Mesothelial cell of epicardium (in vitro differentiated cells): ENCODE results near the gene BATF3. TPM values are rescaled to one million over a fixed set of nuclear protein-coding genes. Genes with fewer than 3 reads are reported as not detected.

Experiments
- DNase-seq, 2 experiments: peaks; one replicate each; pipeline ENCODE4 v3.0.0; 2021; ENCODE audit warnings: low spot score in 2 of 2; ENCODE audit not compliant: unreplicated experiment in 2 of 2
- H3K27ac Mint-ChIP-seq: 2 replicates; pipeline ENCODE4 v1.8.0; 2021; ENCODE audit warnings: mixed read lengths
- H3K27me3 Mint-ChIP-seq: 2 replicates; pipeline ENCODE4 v1.8.0; 2021; ENCODE audit warnings: low read depth, mixed read lengths
- H3K36me3 Mint-ChIP-seq: 2 replicates; pipeline ENCODE4 v1.8.0; 2021; ENCODE audit warnings: mixed read lengths
- H3K4me1 Mint-ChIP-seq: 2 replicates; pipeline ENCODE4 v1.8.0; 2021; ENCODE audit warnings: mixed read lengths
- H3K4me3 Mint-ChIP-seq: 2 replicates; pipeline ENCODE4 v1.8.0; 2021; ENCODE audit warnings: mild to moderate bottlenecking, moderate library complexity, mixed read lengths
- H3K9me3 Mint-ChIP-seq: 2 replicates; pipeline ENCODE4 v1.8.0; 2021; ENCODE audit warnings: mixed read lengths
- total RNA-seq: library from RNA; stranded (reverse); gene quantifications from 3 replicates; pipeline ENCODE4 v1.2.1, GENCODE V29; 2021
- TF ChIP-seq, protein P1 (sequence below): fragments of 200-600 bp; sonication (generic); IDR thresholded peaks from one replicate; pipeline ENCODE4 v1.5.0; 2021; ENCODE audit warnings: antibody characterized with exemption; ENCODE audit not compliant: unreplicated experiment

The BATF3 gene
- total RNA-seq, 1 donor from 2014 or later, result 1.0 TPM

DNA sequence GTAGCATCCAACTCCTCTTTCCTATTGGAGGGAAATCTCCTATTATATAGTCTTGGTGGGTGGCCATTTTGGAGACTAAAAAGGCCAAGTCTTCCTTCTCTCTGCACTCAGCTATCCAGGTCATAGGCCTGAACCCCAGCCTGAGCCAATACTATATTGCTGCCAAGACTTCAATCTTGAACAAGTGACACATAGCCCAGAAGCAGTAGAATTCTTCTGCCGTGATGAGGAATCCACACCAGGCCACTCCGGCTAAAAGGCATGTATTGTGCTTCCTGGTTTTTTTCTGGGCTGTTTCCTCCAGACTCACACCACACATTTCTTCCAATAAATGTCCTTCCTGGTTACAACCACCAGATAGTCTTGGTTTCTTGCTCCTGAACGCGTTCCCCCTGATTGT lies 48.1 kb downstream of the BATF3 start:
- H3K27me3 Mint-ChIP-seq, result peaks cover 2% of the 10 kb centered on the region
- H3K4me1 Mint-ChIP-seq, result peaks cover 8% of the 10 kb centered on the region
- no peaks in the 10 kb centered on the region for H3K9me3 Mint-ChIP-seq
- DNase-seq, result no peak
- H3K36me3 Mint-ChIP-seq, result no peaks in the 10 kb centered on the region
- TF ChIP-seq, protein P1, sequence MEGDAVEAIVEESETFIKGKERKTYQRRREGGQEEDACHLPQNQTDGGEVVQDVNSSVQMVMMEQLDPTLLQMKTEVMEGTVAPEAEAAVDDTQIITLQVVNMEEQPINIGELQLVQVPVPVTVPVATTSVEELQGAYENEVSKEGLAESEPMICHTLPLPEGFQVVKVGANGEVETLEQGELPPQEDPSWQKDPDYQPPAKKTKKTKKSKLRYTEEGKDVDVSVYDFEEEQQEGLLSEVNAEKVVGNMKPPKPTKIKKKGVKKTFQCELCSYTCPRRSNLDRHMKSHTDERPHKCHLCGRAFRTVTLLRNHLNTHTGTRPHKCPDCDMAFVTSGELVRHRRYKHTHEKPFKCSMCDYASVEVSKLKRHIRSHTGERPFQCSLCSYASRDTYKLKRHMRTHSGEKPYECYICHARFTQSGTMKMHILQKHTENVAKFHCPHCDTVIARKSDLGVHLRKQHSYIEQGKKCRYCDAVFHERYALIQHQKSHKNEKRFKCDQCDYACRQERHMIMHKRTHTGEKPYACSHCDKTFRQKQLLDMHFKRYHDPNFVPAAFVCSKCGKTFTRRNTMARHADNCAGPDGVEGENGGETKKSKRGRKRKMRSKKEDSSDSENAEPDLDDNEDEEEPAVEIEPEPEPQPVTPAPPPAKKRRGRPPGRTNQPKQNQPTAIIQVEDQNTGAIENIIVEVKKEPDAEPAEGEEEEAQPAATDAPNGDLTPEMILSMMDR, result no peak
- H3K27ac Mint-ChIP-seq, result no peak overlapping the region
- no peak overlapping the region for H3K4me3 Mint-ChIP-seq

GRCh38 chr1:212650228-212650627 lies 49.4 kb downstream of the BATF3 start:
- H3K4me1 Mint-ChIP-seq, result peaks cover 8% of the 10 kb centered on the region
- no peak for DNase-seq
- no peak overlapping the region for H3K4me3 Mint-ChIP-seq
- H3K27me3 Mint-ChIP-seq, result peaks cover 2% of the 10 kb centered on the region
- no peaks in the 10 kb centered on the region for H3K9me3 Mint-ChIP-seq
- H3K36me3 Mint-ChIP-seq, result no peaks in the 10 kb centered on the region
- no peak overlapping the region for H3K27ac Mint-ChIP-seq
- TF ChIP-seq, protein P1, result no peak

GRCh38 chr1:212649020-212649419 lies 50.6 kb downstream of the BATF3 start:
- H3K4me3 Mint-ChIP-seq, result no peak overlapping the region
- H3K27ac Mint-ChIP-seq, result no peak overlapping the region
- no peaks in the 10 kb centered on the region for H3K9me3 Mint-ChIP-seq
- peaks cover 8% of the 10 kb centered on the region for H3K4me1 Mint-ChIP-seq
- no peaks in the 10 kb centered on the region for H3K27me3 Mint-ChIP-seq
- H3K36me3 Mint-ChIP-seq, result no peaks in the 10 kb centered on the region
- DNase-seq, result no peak
- TF ChIP-seq, protein P1, result no peak

DNA sequence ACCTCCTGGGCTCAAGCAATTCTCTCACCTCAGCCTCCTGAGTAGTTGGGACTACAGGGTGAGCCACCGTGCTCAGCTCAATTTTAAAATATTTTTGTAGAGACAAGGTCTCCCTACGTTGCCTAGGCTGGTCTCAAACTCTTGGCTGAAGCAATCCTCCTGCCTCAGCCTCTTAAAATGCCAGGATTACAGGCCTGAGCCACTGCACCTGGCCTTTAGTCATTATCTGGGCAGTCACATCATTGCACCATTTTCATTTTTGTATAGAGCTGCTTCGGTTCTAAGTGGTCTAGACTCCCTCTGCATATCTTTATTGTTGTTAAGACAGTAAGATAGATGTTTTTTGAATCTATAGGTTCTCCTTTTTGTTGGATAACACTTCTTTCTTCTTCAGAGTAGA lies 51.2 kb downstream of the BATF3 start:
- TF ChIP-seq, protein P1, result no peak
- Mint-ChIP-seq H3K27ac (no peak overlapping the region), H3K27me3 (no peaks in the 10 kb centered on the region), H3K9me3 (no peaks in the 10 kb centered on the region), H3K4me3 (no peak overlapping the region), H3K4me1 (peaks cover 8% of the 10 kb centered on the region), H3K36me3 (no peaks in the 10 kb centered on the region)
- DNase-seq, result no peak

- Mint-ChIP-seq H3K27ac (no peak overlapping the region), H3K36me3 (no peaks in the 10 kb centered on the region), H3K4me1 (peaks cover 8% of the 10 kb centered on the region), H3K4me3 (no peak overlapping the region), H3K27me3 (no peaks in the 10 kb centered on the region), H3K9me3 (no peaks in the 10 kb centered on the region)
- DNase-seq, result no peak
- TF ChIP-seq, protein P1, result no peak
Measured at GRCh38 chr1:212647004-212647403, 52.6 kb downstream of the BATF3 start.

GRCh38 chr1:212646588-212646987 lies 53.1 kb downstream of the BATF3 start:
- H3K4me3 Mint-ChIP-seq, result no peak overlapping the region
- no peak overlapping the region for H3K27ac Mint-ChIP-seq
- H3K9me3 Mint-ChIP-seq, result no peaks in the 10 kb centered on the region
- no peaks in the 10 kb centered on the region for H3K36me3 Mint-ChIP-seq
- H3K27me3 Mint-ChIP-seq, result no peaks in the 10 kb centered on the region
- TF ChIP-seq, protein P1, result no peak
- H3K4me1 Mint-ChIP-seq, result peaks cover 8% of the 10 kb centered on the region
- DNase-seq, result no peak
